ENCODE results near the gene CLSTN1.
"Not testable (repeated sequence)": the region's sequence is repeated elsewhere in the genome, so short reads cannot be mapped to it uniquely, and the experiment has no call there.

Gene CLSTN1

GRCh38 chr1:9728451-9729295 is 95.1 kb downstream of the CLSTN1 start:
- DNase-seq, result peak; percentile 24 to 63

DNA sequence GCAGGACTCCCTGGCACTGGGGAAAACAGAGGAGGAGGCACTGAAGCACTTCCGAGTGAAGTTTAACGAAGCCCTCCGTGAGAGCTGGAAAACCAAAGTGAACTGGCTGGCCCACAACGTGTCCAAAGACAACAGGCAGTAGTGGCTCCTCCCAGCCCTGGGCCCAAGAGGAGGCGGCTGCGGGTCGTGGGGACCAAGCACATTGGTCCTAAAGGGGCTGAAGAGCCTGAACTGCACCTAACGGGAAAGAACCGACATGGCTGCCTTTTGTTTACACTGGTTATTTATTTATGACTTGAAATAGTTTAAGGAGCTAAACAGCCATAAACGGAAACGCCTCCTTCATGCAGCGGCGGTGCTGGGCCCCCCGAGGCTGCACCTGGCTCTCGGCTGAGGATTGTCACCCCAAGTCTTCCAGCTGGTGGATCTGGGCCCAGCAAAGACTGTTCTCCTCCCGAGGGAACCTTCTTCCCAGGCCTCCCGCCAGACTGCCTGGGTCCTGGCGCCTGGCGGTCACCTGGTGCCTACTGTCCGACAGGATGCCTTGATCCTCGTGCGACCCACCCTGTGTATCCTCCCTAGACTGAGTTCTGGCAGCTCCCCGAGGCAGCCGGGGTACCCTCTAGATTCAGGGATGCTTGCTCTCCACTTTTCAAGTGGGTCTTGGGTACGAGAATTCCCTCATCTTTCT is 96.7 kb downstream of the CLSTN1 start:
- DNase-seq, result no peak

GRCh38 chr1:9726406-9726805 is 97.4 kb downstream of the CLSTN1 start:
- no peak for DNase-seq

GRCh38 chr1:9724706-9725476 is 98.9 kb downstream of the CLSTN1 start:
- DNase-seq, result peak; percentile 61 to 74

- DNase-seq, result no peak
Observed at GRCh38 chr1:9723926-9724325, 99.8 kb downstream of the CLSTN1 start.

DNA sequence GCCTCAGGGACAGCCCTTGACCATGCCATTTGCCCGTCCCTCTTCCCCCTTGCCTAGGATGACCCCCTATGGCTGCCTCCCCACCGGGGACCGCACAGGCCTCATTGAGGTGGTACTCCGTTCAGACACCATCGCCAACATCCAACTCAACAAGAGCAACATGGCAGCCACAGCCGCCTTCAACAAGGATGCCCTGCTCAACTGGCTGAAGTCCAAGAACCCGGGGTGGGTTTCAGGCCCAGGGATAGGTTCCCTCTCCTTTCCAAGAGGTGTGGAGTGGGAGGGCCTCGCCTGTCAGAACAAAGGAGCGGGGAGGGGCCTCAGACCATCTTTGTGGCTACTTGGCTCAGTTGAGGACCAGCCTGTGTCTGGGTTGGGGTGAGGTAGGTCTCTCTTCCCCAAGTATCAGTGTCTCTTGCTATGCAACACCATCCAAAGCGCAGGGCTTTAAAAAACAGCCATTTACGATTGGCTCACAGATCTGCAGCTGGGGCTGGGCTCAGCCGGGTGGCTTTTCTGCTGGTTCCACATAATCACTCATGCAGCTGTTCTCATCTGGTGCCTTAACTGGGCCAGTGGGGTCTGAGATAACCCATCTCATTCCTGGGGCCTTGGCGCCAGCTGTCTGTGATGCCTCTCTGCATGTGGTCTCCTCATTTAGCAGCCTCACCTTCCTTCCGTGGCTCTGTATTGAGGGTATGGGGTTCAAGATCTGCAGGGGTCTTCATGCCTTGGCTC is 100.5 kb downstream of the CLSTN1 start:
- no peak for DNase-seq

DNA sequence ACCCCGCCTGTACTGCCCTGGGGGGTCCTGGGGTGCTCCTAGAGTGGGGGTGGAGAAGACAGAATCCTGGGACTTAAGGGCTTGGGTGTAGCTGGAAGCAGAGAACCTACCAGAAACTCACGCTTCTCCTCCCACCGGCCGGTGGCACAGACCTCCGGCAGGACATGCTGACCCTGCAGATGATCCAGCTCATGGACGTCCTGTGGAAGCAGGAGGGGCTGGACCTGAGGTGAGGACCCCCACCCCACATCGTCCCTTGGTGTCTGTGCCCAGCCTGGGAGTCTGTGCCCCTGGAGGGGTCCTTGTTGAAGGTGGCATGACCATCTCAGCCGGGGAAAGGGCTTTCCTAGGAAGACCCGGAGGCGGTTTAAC is 101.4 kb downstream of the CLSTN1 start:
- no peak for DNase-seq

- peak in 1 of 2 donors; percentile 18 for DNase-seq
Observed at GRCh38 chr1:9721606-9722377, 102.0 kb downstream of the CLSTN1 start.

GRCh38 chr1:9720785-9721605 is 102.8 kb downstream of the CLSTN1 start:
- DNase-seq, result no peak

- no peak for DNase-seq
Observed at GRCh38 chr1:9719978-9720722, 103.6 kb downstream of the CLSTN1 start.

GRCh38 chr1:9718006-9718680 is 105.6 kb downstream of the CLSTN1 start:
- no peak for DNase-seq

DNA sequence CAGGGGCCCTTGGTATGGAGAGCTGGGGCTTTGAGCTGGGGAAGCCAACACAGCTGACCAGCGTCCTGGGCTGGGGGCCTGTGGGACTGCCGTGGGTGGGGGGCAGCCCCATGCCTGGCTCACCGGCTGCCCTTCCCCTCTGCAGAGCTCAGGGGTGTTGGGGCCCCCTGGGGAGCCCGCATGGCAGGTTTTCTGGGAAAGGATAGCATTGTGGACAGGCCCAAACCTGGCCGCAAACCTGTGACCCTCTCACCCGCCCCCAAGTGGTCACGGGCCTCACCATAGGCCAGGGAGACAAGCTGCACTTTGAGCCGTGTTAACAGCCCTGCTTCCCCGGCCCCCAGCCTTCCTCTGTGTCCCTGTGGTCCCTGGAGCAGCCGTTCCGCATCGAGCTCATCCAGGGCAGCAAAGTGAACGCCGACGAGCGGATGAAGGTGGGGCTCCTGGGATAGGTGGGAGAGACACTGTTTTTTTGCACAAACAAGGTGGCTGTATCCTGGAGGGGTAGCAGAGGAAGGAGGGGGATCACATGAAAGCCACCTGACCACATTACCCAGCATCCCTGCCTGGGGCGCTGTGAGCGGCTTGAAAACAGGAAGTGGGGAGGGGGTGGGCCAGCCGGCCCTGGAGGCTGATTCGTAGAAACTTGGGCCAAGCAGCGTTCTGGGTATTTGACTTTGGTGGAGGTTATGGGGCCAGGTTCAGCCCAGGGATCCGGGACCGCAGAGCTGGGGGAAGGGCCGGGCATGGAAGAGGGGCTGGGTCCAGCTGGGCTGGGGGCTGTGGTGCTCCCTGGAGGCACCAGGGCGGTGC is 106.4 kb downstream of the CLSTN1 start:
- peak; percentile 82 to 91 for DNase-seq

GRCh38 chr1:9716404-9717192 is 107.2 kb downstream of the CLSTN1 start:
- DNase-seq, result no peak

DNA sequence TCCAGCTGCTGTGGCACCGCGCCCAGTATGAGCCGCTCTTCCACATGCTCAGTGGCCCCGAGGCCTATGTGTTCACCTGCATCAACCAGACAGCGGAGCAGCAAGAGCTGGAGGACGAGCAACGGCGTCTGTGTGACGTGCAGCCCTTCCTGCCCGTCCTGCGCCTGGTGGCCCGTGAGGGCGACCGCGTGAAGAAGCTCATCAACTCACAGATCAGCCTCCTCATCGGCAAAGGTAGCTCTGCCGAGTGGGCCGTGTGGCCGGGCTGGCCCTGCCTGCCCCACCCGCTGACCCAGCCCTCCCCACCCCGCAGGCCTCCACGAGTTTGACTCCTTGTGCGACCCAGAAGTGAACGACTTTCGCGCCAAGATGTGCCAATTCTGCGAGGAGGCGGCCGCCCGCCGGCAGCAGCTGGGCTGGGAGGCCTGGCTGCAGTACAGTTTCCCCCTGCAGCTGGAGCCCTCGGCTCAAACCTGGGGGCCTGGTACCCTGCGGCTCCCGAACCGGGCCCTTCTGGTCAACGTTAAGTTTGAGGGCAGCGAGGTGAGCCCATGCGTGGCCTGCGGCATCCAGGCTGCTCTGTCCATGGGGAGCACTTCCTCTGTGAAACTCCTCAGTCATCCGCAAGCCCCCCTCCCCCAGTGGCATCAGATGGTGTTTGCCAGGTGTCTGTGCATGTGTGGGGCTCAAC is 108.1 kb downstream of the CLSTN1 start:
- no peak for DNase-seq

GRCh38 chr1:9714257-9714718 is 109.5 kb downstream of the CLSTN1 start:
- no peak for DNase-seq

DNA sequence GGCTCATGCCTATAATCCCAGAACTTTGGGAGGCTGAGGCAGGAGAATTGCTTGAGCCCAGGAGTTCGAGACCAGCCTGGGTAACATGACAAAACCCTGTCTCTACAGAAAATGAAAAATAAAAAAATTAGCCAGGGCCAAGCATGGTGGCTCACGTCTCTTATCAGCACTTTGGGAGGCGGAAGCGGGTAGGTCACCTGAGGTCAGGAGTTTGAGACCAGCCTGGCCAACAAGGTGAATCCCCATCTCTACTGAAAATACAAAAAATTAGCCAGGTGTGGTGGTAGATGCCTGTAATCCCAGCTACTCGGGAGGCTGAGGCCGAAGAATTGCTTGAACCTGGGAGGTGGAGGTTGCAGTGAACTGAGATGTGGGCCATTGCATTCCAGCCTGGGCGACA is 111.0 kb downstream of the CLSTN1 start:
- DNase-seq, result not testable (repeated sequence)

GRCh38 chr1:9711466-9712020 is 112.2 kb downstream of the CLSTN1 start:
- no peak for DNase-seq
